Heart left ventricle (tissue), 16 donors: Measurements from ENCODE around the gene IL12RB2. TPM values are rescaled to one million over a fixed set of nuclear protein-coding genes. Genes with fewer than 3 reads are reported as not detected.

Experiments
- ATAC-seq, 4 donors: fragments of 200-7000 bp; cut with Tn5 transposase; one replicate each; pipeline ENCODE4 v1.9.1; 2020 to 2022; ENCODE audit warnings: moderate library complexity in 4 of 4, mild to moderate bottlenecking in 3 of 4, moderate number of reproducible peaks in 1 of 4
- DNase-seq, 5 donors: peaks; one replicate each; pipeline ENCODE4 v3.0.0-alpha.2; 2020
- H3K27ac ChIP-seq, 12 donors: fragments of 200-600 bp; sonication (generic) in 4 of 12; one replicate each; pipeline versions ENCODE4 v1.5.0 to v1.8.0; 2016 to 2022; ENCODE audit warnings: mild to moderate bottlenecking in 2 of 12
- H3K27me3 ChIP-seq, 9 donors: fragments of 200-600 bp; sonication (generic) in 2 of 9; one replicate each; pipeline versions ENCODE4 v1.5.1 to v1.8.0; 2016 to 2022; ENCODE audit warnings: mild to moderate bottlenecking in 3 of 9
- H3K36me3 ChIP-seq, 9 donors: fragments of 200-600 bp; sonication (generic) in 2 of 9; one replicate each; pipeline versions ENCODE4 v1.5.0 to v1.8.0; 2018 to 2022; ENCODE audit warnings: mild to moderate bottlenecking in 2 of 9
- H3K4me1 ChIP-seq, 12 donors: fragments of 200-600 bp; sonication (generic) in 4 of 12; one replicate each; pipeline versions ENCODE4 v1.5.0 to v1.8.0; 2016 to 2022; ENCODE audit warnings: mild to moderate bottlenecking in 3 of 12
- H3K4me3 ChIP-seq, 12 donors: fragments of 200-600 bp; sonication (generic) in 4 of 12; one replicate each; pipeline versions ENCODE4 v1.5.0 to v1.8.0; 2017 to 2022; ENCODE audit warnings: mild to moderate bottlenecking in 9 of 12, moderate library complexity in 4 of 12
- H3K9me3 ChIP-seq, 12 donors: fragments of 200-600 bp; sonication (generic) in 4 of 12; one replicate each; pipeline versions ENCODE4 v1.5.0 to v1.8.0; 2016 to 2022; ENCODE audit warnings: mild to moderate bottlenecking in 1 of 12
- POLR2A ChIP-seq, 2 donors: fragments of 450-650 bp; IDR thresholded peaks; one replicate each; pipeline ENCODE4 v1.6.1; 2017; ENCODE audit warnings: antibody characterized with exemption in 2 of 2, mild to moderate bottlenecking in 2 of 2, moderate library complexity in 2 of 2
- whole genome bisulfite sequencing, 4 donors: extraction: QIAGEN DNeasy Blood & Tissue Kit in 2 of 4; methylation state at CpG; one replicate each; pipeline versions ENCODE4 v1.1.5 to v1.1.7; 2013 to 2018; 5-methylcytosine and 5-hydroxymethylcytosine counted together
- intact Hi-C, 10 donors: fragments of 100-400 bp; cut with DNase I; formaldehyde crosslinking; loops; one replicate each; pipeline versions ENCODE4 v1.11.1 to v1.14.2; 2022
- polyA plus RNA-seq, 2 donors: library from polyadenylated mRNA; stranded (reverse); fragments of 200-250 nt; gene quantifications; one replicate each; pipeline ENCODE4 v1.2.3, GENCODE V29; 2013
- total RNA-seq, 9 donors: library from RNA; depleted of rRNA in 2 of 9; stranded (reverse); fragments of >200 nt in 2 of 9; fragmentation: NEBNext Ultra II Directional in 3 of 9; extraction: Animal tissue kit (Norgen Biotek cat#: 25700) in 3 of 9; gene quantifications; one replicate each; pipeline versions ENCODE4 v1.1.0 to v1.2.4, GENCODE V29; 2016 to 2023
- TF ChIP-seq, protein P1 (sequence below), 12 donors: fragments of 200-600 bp; sonication (generic) in 4 of 12; IDR thresholded peaks; one replicate each; pipeline versions ENCODE4 v1.5.0 to v1.8.0; 2018 to 2022; ENCODE audit warnings: antibody characterized with exemption in 12 of 12, mild to moderate bottlenecking in 5 of 12
- donor health status: ischemic (EF 13 %, LVEDD 7.1; RV severe dilation, severe dysfunction).
- donor health status: healthy with polysubstance abuse.
- donor health status: DM: no; HTN: yes; CAD: no.
- donor health status: DM: no; HTN: no; CAD: no.
- donor health status: ischemic (EF 25% LVEDD 6.9; RV normal size, moderate dysfunction).
- donor health status: ischemic (EF 25% LVEDD 5.7; RV mildly dilated, moderate dysfunction).
- donor health status: healthy.
- donor health status: DM: yes; HTN: yes; CAD: no.
- donor health status: ischemic (EF 35%, LVEDD 5.7; RV mildly dilated, moderate dysfunction).
- donor health status: nonischemic (EF 11% LVEDD 7.7; RV severe dilation, severe dysfunction).
- donor health status: DM: yes; HTN: yes; CAD: no.
- donor health status: PGD.
- donor health status: ischemic (EF 29% LVEDD 5.4; RV normal size, mild dysfunction).
- donor health status: nonischemic (EF 23%, LVEDD 6.1; RV moderate dilation, normal function).

IL12RB2 gene
- total and polyA plus RNA-seq, 11 donors, result 0.04 to 1.9 (median 0.36) TPM; not detected in 2

DNA sequence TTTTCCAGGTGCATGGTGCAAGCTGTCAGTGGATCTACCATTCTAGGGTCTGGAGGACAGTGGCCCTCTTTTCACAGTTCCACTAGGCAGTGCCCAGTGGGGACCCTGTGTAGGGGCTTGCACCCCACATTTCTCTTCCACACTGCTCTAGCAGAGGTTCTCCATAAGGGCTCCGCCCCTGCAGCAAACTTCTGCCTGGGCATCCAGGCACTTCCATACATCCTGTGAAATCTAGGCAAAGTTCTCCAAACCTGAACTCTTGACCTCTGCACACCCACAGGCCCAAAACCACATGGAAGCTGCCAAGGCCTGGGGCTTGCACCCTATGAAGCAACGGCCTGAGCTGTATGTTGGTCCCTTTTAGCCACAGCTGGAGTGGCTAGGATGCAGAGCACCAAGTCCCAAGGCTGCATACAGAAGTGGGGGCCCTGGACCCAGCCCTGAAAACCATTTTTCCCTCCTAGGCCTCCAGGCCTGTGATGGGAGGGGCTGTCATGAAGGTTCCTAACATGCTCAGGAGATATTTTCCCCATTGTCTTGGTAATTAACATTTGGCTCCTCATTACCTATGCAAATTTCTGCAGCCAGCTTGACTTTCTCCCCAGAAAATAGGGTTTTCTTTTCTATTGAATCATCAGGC is 76.4 kb downstream of the IL12RB2 start:
- peaks cover 0 to 18% (median 5%) of the 10 kb centered on the region in 12 donors for H3K9me3 ChIP-seq
- H3K36me3 ChIP-seq, result no peaks in the 10 kb centered on the region
- no peaks in the 10 kb centered on the region for H3K27me3 ChIP-seq
- no peak for ATAC-seq
- DNase-seq, result no peak
- H3K27ac ChIP-seq, result no peak overlapping the region
- TF ChIP-seq POLR2A (IDR thresholded peaks at IDR 0.05), result no peak
- TF ChIP-seq, protein P1, sequence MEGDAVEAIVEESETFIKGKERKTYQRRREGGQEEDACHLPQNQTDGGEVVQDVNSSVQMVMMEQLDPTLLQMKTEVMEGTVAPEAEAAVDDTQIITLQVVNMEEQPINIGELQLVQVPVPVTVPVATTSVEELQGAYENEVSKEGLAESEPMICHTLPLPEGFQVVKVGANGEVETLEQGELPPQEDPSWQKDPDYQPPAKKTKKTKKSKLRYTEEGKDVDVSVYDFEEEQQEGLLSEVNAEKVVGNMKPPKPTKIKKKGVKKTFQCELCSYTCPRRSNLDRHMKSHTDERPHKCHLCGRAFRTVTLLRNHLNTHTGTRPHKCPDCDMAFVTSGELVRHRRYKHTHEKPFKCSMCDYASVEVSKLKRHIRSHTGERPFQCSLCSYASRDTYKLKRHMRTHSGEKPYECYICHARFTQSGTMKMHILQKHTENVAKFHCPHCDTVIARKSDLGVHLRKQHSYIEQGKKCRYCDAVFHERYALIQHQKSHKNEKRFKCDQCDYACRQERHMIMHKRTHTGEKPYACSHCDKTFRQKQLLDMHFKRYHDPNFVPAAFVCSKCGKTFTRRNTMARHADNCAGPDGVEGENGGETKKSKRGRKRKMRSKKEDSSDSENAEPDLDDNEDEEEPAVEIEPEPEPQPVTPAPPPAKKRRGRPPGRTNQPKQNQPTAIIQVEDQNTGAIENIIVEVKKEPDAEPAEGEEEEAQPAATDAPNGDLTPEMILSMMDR (IDR thresholded peaks at IDR 0.05), result no peak
- H3K4me3 ChIP-seq, result no peak overlapping the region
- H3K4me1 ChIP-seq, result no peaks in the 10 kb centered on the region
- intact Hi-C loops, result no loop called here
- WGBS, 4 donors, result 85 to 100% (median 96%) methylated on average over 1 to 2 of the region's 2 CpGs

DNA sequence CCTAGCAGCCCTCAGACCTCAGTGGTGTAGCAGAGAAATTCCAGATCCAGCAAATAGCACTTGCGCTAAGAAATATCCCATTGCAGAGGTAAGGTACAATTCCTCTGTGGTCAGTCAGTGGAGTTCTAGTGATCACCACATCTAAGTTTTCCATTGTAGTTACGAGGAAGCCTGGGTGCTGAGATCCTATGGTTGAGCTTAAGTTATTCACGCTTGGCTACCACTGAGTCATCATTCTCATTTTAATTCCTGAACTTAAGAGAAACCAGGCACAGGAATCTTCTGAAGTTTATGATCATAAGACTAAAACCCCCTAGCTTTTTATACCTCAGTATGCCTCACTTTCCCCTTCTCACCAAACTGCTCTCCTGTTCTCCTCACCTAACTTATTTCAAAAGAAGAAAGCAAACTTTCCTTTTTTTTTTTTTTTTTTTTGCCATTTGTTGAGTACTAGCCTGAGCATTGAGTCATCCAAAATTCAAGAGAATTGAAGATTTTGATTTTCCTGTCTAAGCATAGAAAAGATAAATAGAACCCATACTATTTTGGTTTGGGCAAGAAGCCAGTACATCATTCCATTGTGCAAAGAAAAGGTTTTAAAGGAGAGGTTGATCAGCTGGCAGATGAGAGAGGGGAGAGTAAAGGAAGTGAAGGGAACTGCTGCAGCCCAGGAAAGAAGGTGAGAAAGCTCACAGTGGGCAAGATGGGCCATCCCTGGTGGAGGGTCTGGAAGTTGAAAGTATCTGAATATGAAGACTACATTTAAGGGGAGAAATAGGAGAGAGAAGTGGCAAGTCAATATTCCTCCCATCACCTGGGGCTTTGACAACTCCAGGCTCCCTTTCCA is 82.6 kb downstream of the IL12RB2 start:
- no peak for ATAC-seq
- WGBS, 4 donors, result 88 to 98% (median 94%) methylated on average over 3 of the region's 3 CpGs
- intact Hi-C loops, result no loop called here

DNA sequence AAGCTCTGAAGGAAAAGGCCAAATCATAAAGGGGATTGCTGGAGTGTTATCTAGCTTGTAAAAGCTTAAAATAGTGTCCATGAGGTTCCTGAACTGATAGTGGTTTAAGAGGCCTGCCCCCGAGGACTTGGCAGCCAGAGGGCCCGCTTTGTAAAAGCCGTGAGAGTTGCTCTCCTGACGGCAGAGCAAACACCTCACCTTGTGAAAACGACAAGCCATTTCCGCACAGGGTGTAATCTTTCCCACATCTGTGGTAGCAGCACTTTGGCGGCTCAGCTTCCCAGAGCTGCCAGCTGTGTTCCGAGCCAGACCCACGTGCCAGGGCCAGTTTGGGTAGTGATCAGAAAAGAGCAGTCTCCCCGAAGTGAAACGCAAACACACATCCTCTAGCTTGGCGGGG is 85.6 kb downstream of the IL12RB2 start:
- peaks cover 0 to 14% (median 0%) of the 10 kb centered on the region in 9 donors for H3K36me3 ChIP-seq
- ATAC-seq, result peak; percentile 63 to 92 (median 82)
- intact Hi-C loops, result no loop called here
- WGBS, 4 donors, result 36 to 47% (median 38%) methylated on average over 12 of the region's 12 CpGs
- no peak overlapping the region for H3K4me3 ChIP-seq
- peak overlapping the region in 6 of 12 donors; percentile 7 to 66 (median 28) for H3K27ac ChIP-seq
- H3K27me3 ChIP-seq, result no peaks in the 10 kb centered on the region
- no peaks in the 10 kb centered on the region for H3K9me3 ChIP-seq
- TF ChIP-seq, protein P1 (IDR thresholded peaks at IDR 0.05), result no peak
- TF ChIP-seq POLR2A (IDR thresholded peaks at IDR 0.05), result no peak
- DNase-seq, result peak in 4 of 5 donors; percentile 30 to 51 (median 39)
- peaks cover 0 to 17% (median 2%) of the 10 kb centered on the region in 12 donors for H3K4me1 ChIP-seq

More for the DNA sequence above, 82.6 kb downstream of the IL12RB2 start:
- Histone ChIP-seq H3K27me3 (no peaks in the 10 kb centered on the region), H3K4me3 (no peak overlapping the region), H3K36me3 (peaks cover 0 to 4% (median 0%) of the 10 kb centered on the region in 9 donors), H3K4me1 (peaks cover 0 to 14% (median 0%) of the 10 kb centered on the region in 12 donors), H3K9me3 (peaks cover 0 to 3% (median 0%) of the 10 kb centered on the region in 12 donors), H3K27ac (no peak overlapping the region)
- TF ChIP-seq, protein P1 (IDR thresholded peaks at IDR 0.05), result no peak
- TF ChIP-seq POLR2A (IDR thresholded peaks at IDR 0.05), result no peak
- no peak for DNase-seq

DNA sequence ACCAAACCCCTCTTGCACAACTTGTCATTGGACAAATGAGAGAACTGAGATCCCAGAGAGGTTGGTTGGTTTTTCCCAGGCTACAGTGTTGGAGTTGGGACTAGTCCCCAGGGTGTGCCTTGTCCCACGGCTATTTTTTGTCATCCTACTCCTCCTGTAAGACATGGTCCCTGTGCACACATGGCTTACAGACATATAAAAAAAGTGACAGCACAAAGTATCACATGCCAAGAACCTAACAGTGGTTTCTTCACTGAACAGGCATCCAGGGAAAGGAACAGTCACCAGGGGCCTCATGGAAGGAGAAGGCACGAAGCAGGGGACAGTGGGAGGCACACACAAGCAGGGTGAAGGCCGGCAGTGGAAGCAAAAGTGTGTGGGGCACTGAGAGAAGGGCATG is 86.1 kb downstream of the IL12RB2 start:
- 67 to 69% (median 67%) methylated on average over 3 of the region's 3 CpGs for WGBS, 4 donors
- intact Hi-C loops, result no loop called here
- Histone ChIP-seq H3K4me1 (peaks cover 0 to 17% (median 2%) of the 10 kb centered on the region in 12 donors), H3K36me3 (peaks cover 0 to 14% (median 0%) of the 10 kb centered on the region in 9 donors), H3K9me3 (no peaks in the 10 kb centered on the region), H3K27ac (peak overlapping the region in 6 of 12 donors; percentile 7 to 66 (median 28)), H3K27me3 (no peaks in the 10 kb centered on the region), H3K4me3 (no peak overlapping the region)
- DNase-seq (no peak), ATAC-seq (peak in 3 of 4 donors; percentile 8 to 18 (median 18))
- TF ChIP-seq POLR2A (IDR thresholded peaks at IDR 0.05), result no peak
- TF ChIP-seq, protein P1 (IDR thresholded peaks at IDR 0.05), result no peak
